ENCODE data around the gene SGCA. TPM values are rescaled to one million over a fixed set of nuclear protein-coding genes. Genes with fewer than 3 reads are reported as not detected.

Gene SGCA
- total and polyA plus RNA-seq, 2 donors (not counting 3 experiments of a cell fraction or from before 2014, with no cell fraction given) = not detected

DNA sequence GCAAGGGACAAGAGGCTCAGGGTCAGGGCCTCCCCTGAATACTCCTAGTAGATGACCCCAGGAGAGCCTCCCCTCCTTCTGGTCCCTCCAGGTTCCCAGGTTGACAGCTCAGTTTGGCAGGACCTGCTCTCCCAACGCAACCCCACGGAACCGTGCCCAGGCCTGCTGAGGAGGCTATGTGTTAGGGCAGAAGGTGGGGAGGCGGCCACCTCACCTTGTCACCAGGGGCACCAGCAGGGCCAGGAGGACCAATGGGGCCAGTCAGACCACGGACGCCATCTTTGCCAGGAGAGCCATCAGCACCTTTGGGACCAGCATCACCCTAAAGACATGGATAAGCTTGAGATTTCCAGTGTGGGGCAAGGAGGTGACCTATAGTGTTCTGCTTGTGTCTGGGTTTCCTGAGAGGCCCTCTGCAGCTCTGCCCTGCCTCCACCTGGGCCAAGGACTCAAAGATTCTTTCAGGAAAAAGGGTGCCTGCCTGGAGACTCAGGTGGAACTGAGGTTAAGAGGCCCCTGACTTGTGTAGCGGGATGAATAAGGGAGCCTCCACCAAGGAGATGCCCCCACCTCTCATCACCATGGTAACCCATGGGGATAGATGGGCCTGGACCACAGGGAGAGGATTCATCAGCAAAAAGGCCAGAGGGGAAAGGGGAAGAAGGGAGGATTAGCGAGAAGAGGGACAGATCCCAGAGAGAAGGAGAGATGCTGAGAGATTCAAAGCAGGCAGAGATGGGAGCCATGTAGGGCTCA is 25.0 kb downstream of the SGCA start:
- ChIA-PET CTCF (interaction anchor here (1.0 to 1.1 kb wide), 2 partner anchors 12 to 21 kb away, joined by 3 to 4 read pairs; no protein-coding TSS in a partner anchor), POLR2A (no interaction called here)
- BruUV-seq (replicated peaks) = no TSS peak
- Histone ChIP-seq H3K27ac (ENCODE audit: insufficient read depth, low read depth, low read length) (no peak overlapping the region), H3K79me2 (ENCODE audit: control insufficient read depth, insufficient read depth, low read length) (no peaks in the 10 kb centered on the region), H3K9me1 (replicated peaks; ENCODE audit: control insufficient read depth, extremely low read depth, insufficient read depth, low read length) (no peaks in the 10 kb centered on the region), H3K4me2 (ENCODE audit: insufficient read depth, low read length) (no peak overlapping the region), H3K9ac (replicated peaks; ENCODE audit: extremely low read depth, insufficient read depth, low read length) (no peak overlapping the region), H3K4me1 (ENCODE audit: control insufficient read depth, extremely low read depth, insufficient read depth, low read length) (no peaks in the 10 kb centered on the region), H3K4me3 (replicated peaks in 1 of 3; ENCODE audit: insufficient read depth in 1 of 3, low read depth in 1 of 3, low read length in 3 of 3) (no peak overlapping the region), H4K20me1 (replicated peaks; ENCODE audit: control insufficient read depth, extremely low read depth, insufficient read depth, low read length) (no peaks in the 10 kb centered on the region), H3K9me3 (replicated peaks; ENCODE audit: control insufficient read depth, insufficient read depth, low read length) (no peaks in the 10 kb centered on the region), H2AFZ (ENCODE audit: low read depth, low read length) (no peak overlapping the region), H3K36me3 (ENCODE audit: control insufficient read depth in 2 of 2, extremely low read depth in 1 of 2, insufficient read depth in 2 of 2, low read length in 2 of 2) (no peaks in the 10 kb centered on the region), H3K27me3 (ENCODE audit: control insufficient read depth in 2 of 2, insufficient read depth in 2 of 2, low read length in 2 of 2) (no peaks in the 10 kb centered on the region)
- no peak for TF ChIP-seq POLR2AphosphoS5 (IDR thresholded peaks at IDR 0.05; ENCODE audit: insufficient read depth, low read depth, low read length)
- no peak for TF ChIP-seq JUN (IDR thresholded peaks at IDR 0.05; ENCODE audit: borderline replicate concordance, insufficient read depth, insufficient read length, low read depth)
- TF ChIP-seq, protein P1, sequence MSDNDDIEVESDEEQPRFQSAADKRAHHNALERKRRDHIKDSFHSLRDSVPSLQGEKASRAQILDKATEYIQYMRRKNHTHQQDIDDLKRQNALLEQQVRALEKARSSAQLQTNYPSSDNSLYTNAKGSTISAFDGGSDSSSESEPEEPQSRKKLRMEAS (IDR thresholded peaks at IDR 0.05; ENCODE audit: insufficient read depth, insufficient read length) = no peak
- no peak for TF ChIP-seq CTCF (IDR thresholded peaks at IDR 0.05; ENCODE audit: extremely low read depth in 1 of 2, insufficient read depth in 1 of 2, low read depth in 1 of 2, low read length in 2 of 2)
- TF ChIP-seq POLR2A (IDR thresholded peaks at IDR 0.05; ENCODE audit: low read depth, low read length) = no peak
- no peak for TF ChIP-seq MYC (IDR thresholded peaks at IDR 0.05; ENCODE audit: low read depth, low read length)
- TF ChIP-seq EZH2 (IDR thresholded peaks at IDR 0.05; ENCODE audit: borderline replicate concordance, low read depth, low read length, severe bottlenecking) = no peak
- TF ChIP-seq FOS (IDR thresholded peaks at IDR 0.05; ENCODE audit: borderline replicate concordance, insufficient read depth, low read length) = no peak
- no peak for TF ChIP-seq GATA2 (IDR thresholded peaks at IDR 0.05; ENCODE audit: insufficient read depth, insufficient read length, low read depth, low read length)
- DNase-seq (ENCODE audit: low read depth, low spot score) (no peak), FAIRE-seq (no peak)
- dilution Hi-C loops (cut with MboI; ENCODE audit: extremely low pct_ligation_motif_present, low sequenced_read_pairs) (no loop called here), intact Hi-C loops (cut with micrococcal nuclease) (no loop called here)

All from endothelial cell of umbilical vein (primary cell).